ENCODE data around the gene NMNAT1. TPM values are rescaled to one million over a fixed set of nuclear protein-coding genes. Genes with fewer than 3 reads are reported as not detected.
A peak's percentile ranks its signal among the peaks of the same experiment; 100 is the strongest.

The NMNAT1 gene
- total RNA-seq, 3 donors from 2014 or later = 6.6 to 8.3 (median 6.9) TPM

GRCh38 chr1:9984253-9984652, 41.0 kb downstream of the NMNAT1 start:
- TF ChIP-seq POLR2AphosphoS5 (IDR thresholded peaks at IDR 0.05) = no peak
- Histone ChIP-seq H3K27me3 (no peaks in the 10 kb centered on the region), H3K4me3 (no peak overlapping the region), H3K4me1 (no peaks in the 10 kb centered on the region), H3K9me3 (no peaks in the 10 kb centered on the region), H3K36me3 (no peaks in the 10 kb centered on the region), H3K27ac (peak overlapping the region in 1 of 2 donors; percentile 48)
- DNase-seq (ENCODE audit: low spot score in 2 of 2) = no peak
- intact Hi-C loops (cut with DNase I; ENCODE audit: low total_unique reads) = no loop called here

GRCh38 chr1:9985001-9985400, 41.7 kb downstream of the NMNAT1 start:
- peak overlapping the region in 1 of 2 donors; percentile 55 for H3K27ac ChIP-seq
- no peaks in the 10 kb centered on the region for H3K27me3 ChIP-seq
- no peaks in the 10 kb centered on the region for H3K9me3 ChIP-seq
- H3K4me3 ChIP-seq = no peak overlapping the region
- H3K4me1 ChIP-seq = no peaks in the 10 kb centered on the region
- intact Hi-C loops (cut with DNase I; ENCODE audit: low total_unique reads) = no loop called here
- no peaks in the 10 kb centered on the region for H3K36me3 ChIP-seq
- TF ChIP-seq POLR2A (IDR thresholded peaks at IDR 0.05) (no peak), CTCF (IDR thresholded peaks at IDR 0.05) (no peak), POLR2AphosphoS5 (IDR thresholded peaks at IDR 0.05) (no peak)
- no peak for DNase-seq (ENCODE audit: low spot score in 2 of 2)

GRCh38 chr1:9989773-9990172, 46.5 kb downstream of the NMNAT1 start:
- Histone ChIP-seq H3K36me3 (no peaks in the 10 kb centered on the region), H3K4me3 (no peak overlapping the region), H3K27ac (peak overlapping the region in 1 of 2 donors; percentile 69), H3K27me3 (no peaks in the 10 kb centered on the region), H3K4me1 (no peaks in the 10 kb centered on the region), H3K9me3 (no peaks in the 10 kb centered on the region)
- intact Hi-C loops (cut with DNase I; ENCODE audit: low total_unique reads) = no loop called here
- no peak for DNase-seq (ENCODE audit: low spot score in 2 of 2)
- TF ChIP-seq CTCF (IDR thresholded peaks at IDR 0.05) = no peak
- no peak for TF ChIP-seq POLR2A (IDR thresholded peaks at IDR 0.05)
- no peak for TF ChIP-seq POLR2AphosphoS5 (IDR thresholded peaks at IDR 0.05)

- TF ChIP-seq POLR2A (IDR thresholded peaks at IDR 0.05) (no peak), CTCF (IDR thresholded peaks at IDR 0.05) (no peak), POLR2AphosphoS5 (IDR thresholded peaks at IDR 0.05) (no peak)
- Histone ChIP-seq H3K4me3 (no peak overlapping the region), H3K36me3 (no peaks in the 10 kb centered on the region), H3K9me3 (no peaks in the 10 kb centered on the region), H3K27ac (peak overlapping the region in 1 of 2 donors; percentile 69), H3K27me3 (no peaks in the 10 kb centered on the region), H3K4me1 (no peaks in the 10 kb centered on the region)
- intact Hi-C loops (cut with DNase I; ENCODE audit: low total_unique reads) = no loop called here
- no peak for DNase-seq (ENCODE audit: low spot score in 2 of 2)
Measured at GRCh38 chr1:9990944-9991343, 47.7 kb downstream of the NMNAT1 start.

- peak overlapping the region in 1 of 2 donors; percentile 48 for H3K27ac ChIP-seq
- no peaks in the 10 kb centered on the region for H3K9me3 ChIP-seq
- DNase-seq (ENCODE audit: low spot score in 2 of 2) = no peak
- TF ChIP-seq POLR2AphosphoS5 (IDR thresholded peaks at IDR 0.05) = no peak
- no peak for TF ChIP-seq CTCF (IDR thresholded peaks at IDR 0.05)
- no peak for TF ChIP-seq POLR2A (IDR thresholded peaks at IDR 0.05)
- no peaks in the 10 kb centered on the region for H3K36me3 ChIP-seq
- no peaks in the 10 kb centered on the region for H3K4me1 ChIP-seq
- peaks cover 0 to 4% of the 10 kb centered on the region in 2 donors for H3K27me3 ChIP-seq
- intact Hi-C loops (cut with DNase I; ENCODE audit: low total_unique reads) = no loop called here
- no peak overlapping the region for H3K4me3 ChIP-seq
Measured at GRCh38 chr1:9992910-9993309, 49.6 kb downstream of the NMNAT1 start.

GRCh38 chr1:9993561-9994075, 50.3 kb downstream of the NMNAT1 start:
- DNase-seq (ENCODE audit: low spot score in 2 of 2) = no peak
- H3K27ac ChIP-seq = no peak overlapping the region
- TF ChIP-seq CTCF (IDR thresholded peaks at IDR 0.05) = no peak
- no peak for TF ChIP-seq POLR2A (IDR thresholded peaks at IDR 0.05)
- TF ChIP-seq POLR2AphosphoS5 (IDR thresholded peaks at IDR 0.05) = no peak

More at GRCh38 chr1:9993561-9994075, 50.3 kb downstream of the NMNAT1 start:
- H3K27me3 ChIP-seq = peaks cover 0 to 4% of the 10 kb centered on the region in 2 donors
- no peaks in the 10 kb centered on the region for H3K36me3 ChIP-seq
- H3K9me3 ChIP-seq = no peaks in the 10 kb centered on the region
- H3K4me1 ChIP-seq = no peaks in the 10 kb centered on the region
- H3K4me3 ChIP-seq = no peak overlapping the region
- intact Hi-C loops (cut with DNase I; ENCODE audit: low total_unique reads) = no loop called here
